ENCODE results near the gene WNT9B. TPM values are rescaled to one million over a fixed set of nuclear protein-coding genes. Genes with fewer than 3 reads are reported as not detected.

The WNT9B gene
- total RNA-seq, 1 experiment from 2014 or later = 0.70 TPM

GRCh38 chr17:46922804-46923635 lies 71.6 kb downstream of the WNT9B start, which contains the start of gene GOSR2:
Gene GOSR2 (plus strand): TSS chr17:46923160. CDS start chr17:46923193, 33 bp downstream.
- Histone ChIP-seq H3K18ac (ENCODE audit: insufficient read length, low read depth, low read length) (peak within 1 kb of the TSS; percentile 100), H4K5ac (ENCODE audit: insufficient read length, low read depth, low read length) (peak within 1 kb of the TSS; percentile 88), H3K4ac (ENCODE audit: low read depth, low read length) (no peak within 1 kb of the TSS), H3K27ac (ENCODE audit: insufficient read length, low read depth, low read length) (peak within 1 kb of the TSS; percentile 82), H2BK120ac (ENCODE audit: low read depth, low read length, poor library complexity, severe bottlenecking) (no peak within 1 kb of the TSS), H3K56ac (ENCODE audit: insufficient read length, low read depth, low read length) (peak within 1 kb of the TSS; percentile 25), H4K20me1 (ENCODE audit: control insufficient read depth, insufficient read depth, insufficient read length) (no peaks in the 10 kb centered on the region), H2BK5ac (ENCODE audit: insufficient read length, low read length) (peak within 1 kb of the TSS; percentile 99), H2BK12ac (ENCODE audit: insufficient read length, low read depth, low read length) (no peak within 1 kb of the TSS), H2AK5ac (ENCODE audit: insufficient read length, low read length) (no peak within 1 kb of the TSS), H3K79me2 (ENCODE audit: insufficient read depth, low read length) (peaks cover 21% of the 10 kb centered on the region; the same call in 1 of the 2 replicates), H3K23me2 (ENCODE audit: insufficient read length, low read depth, low read length, poor library complexity, severe bottlenecking) (no peaks in the 10 kb centered on the region), H3K9ac (ENCODE audit: extremely low read depth, insufficient read length, low read length) (peak within 1 kb of the TSS; percentile 95), H3K4me1 (ENCODE audit: insufficient read depth, low read length) (no peaks in the 10 kb centered on the region), H3K27me3 (ENCODE audit: insufficient read depth, low read length) (no peaks in the 10 kb centered on the region), H2BK15ac (ENCODE audit: low read depth, low read length) (no peak within 1 kb of the TSS; the same call in 1 of the 2 replicates), H4K8ac (replicated peaks; ENCODE audit: insufficient read length, low read depth, low read length) (peak within 1 kb of the TSS; percentile 83), H3K4me2 (ENCODE audit: insufficient read depth, insufficient read length, low read length) (peak within 1 kb of the TSS; percentile 69), H3K23ac (ENCODE audit: insufficient read length, low read depth, low read length) (no peak within 1 kb of the TSS), H2BK20ac (ENCODE audit: low read depth, low read length, poor library complexity, severe bottlenecking) (no peak within 1 kb of the TSS), H3K79me1 (ENCODE audit: insufficient read depth, low read depth, low read length, poor library complexity, severe bottlenecking) (peaks cover 10% of the 10 kb centered on the region), H3K9me3 (ENCODE audit: control insufficient read depth, low read depth, low read length) (no peaks in the 10 kb centered on the region), H3T11ph (ENCODE audit: low read length) (no peak within 1 kb of the TSS), H3K14ac (ENCODE audit: insufficient read depth, low read length) (peak within 1 kb of the TSS; percentile 99), H4K91ac (ENCODE audit: insufficient read length, low read depth, low read length) (no peak within 1 kb of the TSS), H2AFZ (ENCODE audit: low read length) (peak within 1 kb of the TSS; percentile 97)
- peaks cover 2% of the 10 kb centered on the region; the same call in 1 of the 2 replicates for H3K27me3 Mint-ChIP-seq (ENCODE audit: low read depth)
- WGBS (ENCODE audit: extremely low coverage, insufficient read length, low lambda C conversion rate) = no CpG with 5 or more reads among the region's 52 CpGs
- H3K36me3 Mint-ChIP-seq (ENCODE audit: insufficient read depth in 1 of 3, low read depth in 3 of 3) = no peaks in the 10 kb centered on the region
- H3K27ac Mint-ChIP-seq = peak within 1 kb of the TSS; percentile 100
- no peaks in the 10 kb centered on the region for H3K9me3 Mint-ChIP-seq
- peaks cover 9 to 10% of the 10 kb centered on the region in 2 experiments; a peak in 3 of 4 replicates for H3K4me1 Mint-ChIP-seq
- H3K4me3 Mint-ChIP-seq = peak within 1 kb of the TSS; percentile 80 to 86
- peak; percentile 95 for DNase-seq
- TF ChIP-seq CTCF (conservative IDR thresholded peaks at IDR 0.05) = no peak
